ENCODE measurements around the gene RAMP2. TPM values are rescaled to one million over a fixed set of nuclear protein-coding genes. Genes with fewer than 3 reads are reported as not detected.
"Not testable (repeated sequence)": the region's sequence is repeated elsewhere in the genome, so short reads cannot be mapped to it uniquely, and the experiment has no call there.

Gene RAMP2
- 16.4 TPM for total RNA-seq

GRCh38 chr17:42760652-42761581, at the start of gene RAMP2:
TSS of gene RAMP2 (plus strand) at chr17:42761227. CDS start at chr17:42761262, 35 bp downstream.
- no peak for DNase-seq

- DNase-seq, result peak; percentile 40
These were observed 39.9 kb upstream of the RAMP2 start for GRCh38 chr17:42720996-42721583.

- DNase-seq, result no peak
These were observed 37.4 kb upstream of the RAMP2 start for GRCh38 chr17:42723636-42724035.

GRCh38 chr17:42725143-42725542, 35.9 kb upstream of the RAMP2 start:
- no peak for DNase-seq

- no peak for DNase-seq
These were observed 20.3 kb upstream of the RAMP2 start for GRCh38 chr17:42740699-42741098.

- DNase-seq, result not testable (repeated sequence)
These were observed 18.1 kb upstream of the RAMP2 start for GRCh38 chr17:42742916-42743315.

GRCh38 chr17:42743595-42744282, 17.3 kb upstream of the RAMP2 start:
- no peak for DNase-seq

GRCh38 chr17:42744283-42744805, 16.7 kb upstream of the RAMP2 start:
- no peak for DNase-seq

GRCh38 chr17:42744806-42745617, 16.0 kb upstream of the RAMP2 start, which contains the start of gene EZH1:
TSS of gene EZH1 (minus strand) at chr17:42745040. CDS start at chr17:42728941, 16,099 bp downstream.
- peak; percentile 86 for DNase-seq

- DNase-seq, result no peak
These were observed 12.7 kb upstream of the RAMP2 start for GRCh38 chr17:42748202-42748907.

GRCh38 chr17:42748908-42749798, 11.9 kb upstream of the RAMP2 start:
- no peak for DNase-seq

- no peak for DNase-seq
These were observed 10.2 kb upstream of the RAMP2 start for GRCh38 chr17:42750739-42751344.

- DNase-seq, result no peak
These were observed 9.4 kb upstream of the RAMP2 start for GRCh38 chr17:42751628-42752027.

- DNase-seq, result no peak
These were observed 6.2 kb upstream of the RAMP2 start for GRCh38 chr17:42754782-42755181.

- DNase-seq, result no peak
These were observed 910 bp upstream of the RAMP2 start for GRCh38 chr17:42759982-42760651.

GRCh38 chr17:42761638-42762037, 611 bp downstream of the RAMP2 start:
- no peak for DNase-seq

- DNase-seq, result no peak
These were observed 5.1 kb downstream of the RAMP2 start for GRCh38 chr17:42766124-42766523.

- DNase-seq, result no peak
These were observed 6.5 kb downstream of the RAMP2 start for GRCh38 chr17:42767512-42767911.

- DNase-seq, result not testable (repeated sequence)
These were observed 7.0 kb downstream of the RAMP2 start for GRCh38 chr17:42768006-42768405.

All from skin of body (tissue), 2 donors.